T-helper 2 cell treated with Interferon-gamma antibody and Interleukin-4, amounts not matched to agents 5 μg/mL and 100 μg/mL, for 36 hours (primary cell): Measurements from ENCODE around the gene ZFAND6.
"Not testable (repeated sequence)": the region's sequence is repeated elsewhere in the genome, so short reads cannot be mapped to it uniquely, and the experiment has no call there.

Experiments used
- DNase-seq: peaks from one replicate; pipeline ENCODE4 v3.0.0; 2021; ENCODE audit warnings: low spot score
- H3K27ac Mint-ChIP-seq: one replicate; pipeline ENCODE4 v1.8.0; 2021; ENCODE audit warnings: mild to moderate bottlenecking, mixed read lengths
- H3K27me3 Mint-ChIP-seq: one replicate; pipeline ENCODE4 v1.8.0; 2021; ENCODE audit warnings: low read depth, mixed read lengths
- H3K36me3 Mint-ChIP-seq: one replicate; pipeline ENCODE4 v1.8.0; 2021; ENCODE audit warnings: low read depth, mixed read lengths
- H3K4me1 Mint-ChIP-seq: one replicate; pipeline ENCODE4 v1.8.0; 2021; ENCODE audit warnings: low read depth, mixed read lengths
- H3K4me3 Mint-ChIP-seq: one replicate; pipeline ENCODE4 v1.8.0; 2022; ENCODE audit warnings: mild to moderate bottlenecking, moderate library complexity, mixed read lengths
- H3K9me3 Mint-ChIP-seq: one replicate; pipeline ENCODE4 v1.8.0; 2021; ENCODE audit warnings: mixed read lengths

Gene ZFAND6

DNA sequence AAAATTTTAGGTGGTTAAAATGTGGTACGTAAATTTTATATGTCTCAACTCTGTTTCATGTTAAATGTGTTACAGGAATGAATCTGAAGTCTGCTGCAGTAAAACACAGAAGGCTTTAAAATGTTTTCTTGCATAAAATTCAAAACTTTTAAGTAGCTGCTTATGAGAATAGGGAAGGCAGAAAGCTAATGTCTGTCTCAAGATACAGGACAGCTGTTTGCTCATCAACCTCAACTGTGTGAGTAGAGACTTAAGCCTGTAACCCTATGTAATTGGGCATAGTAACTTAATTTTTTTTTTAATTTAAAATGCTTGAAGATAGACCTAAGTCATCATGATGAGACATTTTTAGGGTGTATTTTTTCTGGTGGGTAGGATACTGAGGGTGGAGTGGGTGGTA lies 38.9 kb downstream of the ZFAND6 start:
- no peaks in the 10 kb centered on the region for H3K27me3 Mint-ChIP-seq
- H3K4me3 Mint-ChIP-seq: no peak overlapping the region
- peaks cover 13% of the 10 kb centered on the region for H3K4me1 Mint-ChIP-seq

DNA sequence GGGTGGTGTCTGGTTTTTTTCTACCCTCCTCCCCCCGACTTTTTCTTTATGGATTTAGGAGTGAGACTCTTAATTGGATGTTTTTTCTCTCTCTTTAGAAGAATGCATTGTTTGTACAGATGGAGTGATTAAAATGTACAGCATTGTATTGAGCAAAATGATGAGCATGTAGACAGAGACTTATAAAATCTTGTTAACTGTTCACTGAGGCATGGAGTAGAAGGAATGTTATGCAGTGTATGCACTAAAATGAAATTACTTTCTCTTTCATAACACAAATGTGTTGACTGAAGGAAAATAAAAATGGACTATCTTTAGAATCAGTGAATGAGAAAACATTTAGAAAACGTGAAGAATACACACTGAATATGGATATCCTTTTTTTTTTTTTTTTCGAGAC lies 39.8 kb downstream of the ZFAND6 start:
- H3K27me3 Mint-ChIP-seq: no peaks in the 10 kb centered on the region
- H3K4me3 Mint-ChIP-seq: no peak overlapping the region
- peaks cover 5% of the 10 kb centered on the region for H3K36me3 Mint-ChIP-seq
- DNase-seq: no peak
- no peak overlapping the region for H3K27ac Mint-ChIP-seq
- peaks cover 13% of the 10 kb centered on the region for H3K4me1 Mint-ChIP-seq
- no peaks in the 10 kb centered on the region for H3K9me3 Mint-ChIP-seq

More for the DNA sequence above, 38.9 kb downstream of the ZFAND6 start:
- no peaks in the 10 kb centered on the region for H3K9me3 Mint-ChIP-seq
- no peak for DNase-seq
- H3K36me3 Mint-ChIP-seq: peaks cover 5% of the 10 kb centered on the region
- no peak overlapping the region for H3K27ac Mint-ChIP-seq

DNA sequence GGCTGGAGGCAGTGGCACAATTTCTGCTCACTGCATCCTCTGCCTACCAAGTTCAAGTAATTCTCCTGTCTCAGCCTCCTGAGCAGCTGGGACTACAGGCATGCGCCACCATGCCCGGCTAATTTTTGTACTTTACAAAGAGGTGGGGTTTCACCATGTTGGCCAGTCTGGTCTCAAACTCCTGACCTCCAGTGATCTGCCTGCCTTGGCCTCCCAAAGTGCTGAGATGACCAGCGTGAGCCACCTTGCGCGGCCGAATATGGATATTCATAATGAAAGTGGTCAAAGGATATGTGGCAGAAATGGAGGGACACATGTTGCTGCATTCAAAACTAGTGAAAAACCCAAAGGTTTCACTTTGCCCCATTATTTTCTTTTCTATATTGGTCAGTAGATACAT lies 40.2 kb downstream of the ZFAND6 start:
- H3K27me3 Mint-ChIP-seq, H3K27ac Mint-ChIP-seq, DNase-seq, H3K4me3 Mint-ChIP-seq, H3K36me3 Mint-ChIP-seq, H3K9me3 Mint-ChIP-seq: not testable (repeated sequence)
- H3K4me1 Mint-ChIP-seq: peaks cover 13% of the 10 kb centered on the region

DNA sequence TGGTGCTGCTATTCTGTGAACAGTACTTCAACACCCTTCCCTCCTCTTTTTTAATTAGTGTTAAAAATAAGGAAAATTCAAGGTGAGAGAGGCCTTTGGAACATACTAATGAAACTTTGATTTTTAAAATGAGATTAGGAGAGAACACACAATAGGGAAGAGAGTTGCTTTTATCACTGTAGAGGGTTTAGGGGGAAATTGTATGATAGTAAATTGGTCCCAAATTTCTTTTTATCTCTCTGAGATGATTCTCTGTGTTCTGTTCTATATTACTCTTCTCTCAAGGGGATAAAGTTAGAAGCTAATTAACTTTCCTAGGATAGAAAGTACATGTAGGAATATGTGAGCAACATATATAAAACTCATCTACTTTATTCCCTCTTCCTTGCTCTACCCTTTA lies 40.8 kb downstream of the ZFAND6 start:
- Mint-ChIP-seq H3K4me1 (peaks cover 17% of the 10 kb centered on the region), H3K36me3 (peaks cover 5% of the 10 kb centered on the region), H3K27me3 (no peaks in the 10 kb centered on the region), H3K27ac (no peak overlapping the region), H3K4me3 (no peak overlapping the region), H3K9me3 (no peaks in the 10 kb centered on the region)
- no peak for DNase-seq

DNA sequence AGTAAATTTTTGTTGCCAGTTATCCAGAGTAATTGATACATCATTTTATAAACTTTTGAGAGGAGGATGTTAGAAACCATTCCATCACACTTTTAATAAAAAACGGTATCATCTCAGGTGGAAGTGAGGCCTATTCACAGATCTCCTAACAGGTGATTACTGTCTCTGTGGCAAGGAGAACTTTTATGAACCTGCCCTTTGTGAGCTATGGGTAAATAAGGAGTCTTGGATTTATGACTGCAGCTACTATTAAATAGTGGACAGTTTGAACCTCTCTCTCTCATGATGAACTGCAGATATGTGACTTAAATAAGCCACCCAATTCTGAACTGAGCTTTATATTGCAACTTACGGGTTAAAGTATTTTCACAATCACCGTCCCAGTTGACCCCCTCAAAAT lies 45.7 kb downstream of the ZFAND6 start:
- H3K4me1 Mint-ChIP-seq: peaks cover 16% of the 10 kb centered on the region
- H3K27ac Mint-ChIP-seq: no peak overlapping the region
- H3K27me3 Mint-ChIP-seq: no peaks in the 10 kb centered on the region
- H3K4me3 Mint-ChIP-seq: no peak overlapping the region
- H3K36me3 Mint-ChIP-seq: peaks cover 3% of the 10 kb centered on the region
- no peaks in the 10 kb centered on the region for H3K9me3 Mint-ChIP-seq
- DNase-seq: no peak

DNA sequence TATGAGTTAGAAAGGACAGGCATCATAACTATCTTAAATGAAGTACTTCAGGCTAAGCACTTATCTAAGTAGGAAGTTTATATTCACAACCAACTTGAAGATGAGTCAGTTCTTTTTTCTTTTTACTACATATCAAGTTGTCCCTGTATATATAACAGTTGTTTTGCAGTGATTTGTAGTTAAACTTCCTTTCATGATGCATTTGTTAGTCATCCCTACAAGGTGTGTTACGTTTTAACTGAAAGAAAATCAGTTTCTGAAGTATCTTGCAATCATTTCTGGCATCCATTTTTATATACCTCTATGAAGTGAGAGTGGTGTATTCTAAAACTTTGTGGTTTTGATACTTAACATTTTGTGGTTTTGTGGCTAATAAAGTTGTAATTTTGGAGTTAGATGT lies 46.1 kb downstream of the ZFAND6 start:
- Mint-ChIP-seq H3K4me3 (no peak overlapping the region), H3K4me1 (peaks cover 15% of the 10 kb centered on the region), H3K9me3 (no peaks in the 10 kb centered on the region), H3K36me3 (peaks cover 3% of the 10 kb centered on the region), H3K27me3 (no peaks in the 10 kb centered on the region), H3K27ac (no peak overlapping the region)
- DNase-seq: no peak

DNA sequence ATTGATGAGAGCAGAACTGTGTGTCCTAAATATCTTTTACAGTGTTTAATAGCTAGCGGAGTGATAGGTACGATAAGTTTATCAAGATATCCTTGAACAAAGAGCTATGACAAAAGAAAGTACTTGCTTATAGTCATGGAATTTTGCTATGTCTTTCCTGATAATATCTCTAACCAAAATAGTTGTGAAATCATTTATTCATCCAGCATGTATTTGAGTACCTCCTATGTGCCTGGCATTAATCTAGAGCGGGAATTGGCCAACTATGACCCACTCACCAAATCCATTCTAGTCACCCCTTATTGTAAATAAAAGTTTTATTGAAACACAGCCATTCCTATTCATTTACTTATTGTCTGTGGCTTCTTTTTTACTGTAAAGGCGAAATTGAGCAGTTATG lies 46.6 kb downstream of the ZFAND6 start:
- no peaks in the 10 kb centered on the region for H3K9me3 Mint-ChIP-seq
- H3K27me3 Mint-ChIP-seq: no peaks in the 10 kb centered on the region
- no peak overlapping the region for H3K4me3 Mint-ChIP-seq
- no peak overlapping the region for H3K27ac Mint-ChIP-seq
- no peak for DNase-seq
- H3K36me3 Mint-ChIP-seq: peaks cover 3% of the 10 kb centered on the region
- peaks cover 14% of the 10 kb centered on the region for H3K4me1 Mint-ChIP-seq

DNA sequence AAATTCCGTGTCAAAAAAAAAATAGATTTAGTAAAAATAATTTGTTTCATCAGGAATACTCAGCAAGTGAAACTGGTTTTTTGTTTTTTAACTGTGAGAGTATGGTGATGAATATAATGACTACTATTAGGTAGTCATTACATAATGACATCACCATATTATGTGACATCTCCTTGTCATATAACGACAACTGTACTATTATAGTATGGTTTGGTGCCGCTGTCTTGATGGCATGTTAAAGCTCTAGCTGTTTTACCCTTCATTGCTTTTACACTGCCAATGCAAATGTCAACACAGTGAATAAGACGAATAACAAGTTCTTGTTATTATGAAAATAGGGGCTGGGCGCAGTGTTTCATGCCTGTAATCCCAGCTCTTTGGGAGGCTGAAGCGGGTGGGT lies 47.7 kb downstream of the ZFAND6 start:
- Mint-ChIP-seq H3K27ac (no peak overlapping the region), H3K4me3 (no peak overlapping the region), H3K36me3 (no peaks in the 10 kb centered on the region), H3K27me3 (no peaks in the 10 kb centered on the region), H3K9me3 (no peaks in the 10 kb centered on the region), H3K4me1 (peaks cover 11% of the 10 kb centered on the region)
- DNase-seq: no peak

DNA sequence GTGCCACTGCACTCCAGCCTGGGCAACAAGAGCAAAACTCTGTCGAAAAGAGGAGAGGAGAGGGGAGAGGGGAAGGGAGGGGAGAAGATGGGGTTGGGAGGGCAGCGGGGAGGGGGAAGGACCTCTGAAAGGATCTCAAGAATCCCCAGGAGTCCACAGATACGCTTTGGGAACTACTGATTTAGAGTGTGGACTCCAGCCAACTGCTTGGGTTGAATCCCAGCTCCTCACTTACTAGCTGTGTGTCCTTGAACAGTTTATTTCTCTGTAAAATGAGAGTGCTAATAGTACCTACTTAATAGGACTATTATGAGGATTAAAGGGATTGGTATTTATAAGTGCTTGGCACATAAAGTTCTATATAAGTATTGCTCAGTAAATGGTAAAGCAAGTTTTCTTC lies 48.3 kb downstream of the ZFAND6 start:
- Mint-ChIP-seq H3K4me1 (peaks cover 8% of the 10 kb centered on the region), H3K36me3 (no peaks in the 10 kb centered on the region), H3K4me3 (no peak overlapping the region), H3K27me3 (no peaks in the 10 kb centered on the region), H3K9me3 (no peaks in the 10 kb centered on the region), H3K27ac (no peak overlapping the region)
- DNase-seq: no peak

DNA sequence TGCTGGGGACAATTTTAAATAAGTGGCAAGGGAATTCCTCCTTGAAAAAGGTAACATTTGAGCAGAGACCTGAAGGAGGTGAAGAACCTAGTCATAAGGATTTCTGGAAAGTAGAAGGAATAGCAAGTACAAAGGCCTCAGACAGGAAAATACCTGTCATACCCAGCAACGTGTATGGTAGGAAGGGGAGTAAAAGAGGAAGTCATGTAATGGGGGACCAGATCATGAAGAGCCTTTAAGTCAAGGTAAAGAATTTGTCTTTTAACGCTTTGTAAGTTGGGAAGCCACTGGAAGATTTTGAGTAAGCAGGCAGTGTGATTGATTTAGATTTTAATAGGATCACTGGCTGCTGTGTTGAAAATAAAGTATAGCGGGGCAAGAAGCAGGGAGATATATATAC lies 49.9 kb downstream of the ZFAND6 start:
- no peaks in the 10 kb centered on the region for H3K36me3 Mint-ChIP-seq
- no peaks in the 10 kb centered on the region for H3K9me3 Mint-ChIP-seq
- no peak overlapping the region for H3K4me3 Mint-ChIP-seq
- no peak overlapping the region for H3K27ac Mint-ChIP-seq
- H3K4me1 Mint-ChIP-seq: peaks cover 8% of the 10 kb centered on the region
- DNase-seq: no peak
- no peaks in the 10 kb centered on the region for H3K27me3 Mint-ChIP-seq

DNA sequence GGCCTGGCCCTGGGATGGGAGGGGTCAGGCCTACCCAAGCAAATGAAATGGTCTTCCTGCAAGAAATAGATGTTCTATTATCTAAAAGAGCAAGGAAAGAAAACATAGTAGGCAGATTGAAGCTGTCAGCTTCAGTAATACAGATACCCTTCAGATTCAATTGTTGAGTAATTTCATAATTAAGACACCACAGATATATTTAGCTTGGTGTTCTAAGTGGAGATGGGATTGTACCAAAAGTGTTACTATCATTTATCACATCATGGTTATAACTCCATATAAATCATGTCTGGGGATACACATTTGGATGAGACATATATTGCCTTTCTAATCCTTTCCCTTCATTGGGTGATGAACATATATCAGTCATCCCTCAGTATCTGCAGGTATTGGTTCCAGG lies 51.4 kb downstream of the ZFAND6 start:
- Mint-ChIP-seq H3K4me1 (no peaks in the 10 kb centered on the region), H3K27me3 (no peaks in the 10 kb centered on the region), H3K36me3 (no peaks in the 10 kb centered on the region), H3K27ac (no peak overlapping the region), H3K4me3 (no peak overlapping the region), H3K9me3 (no peaks in the 10 kb centered on the region)
- DNase-seq: no peak

DNA sequence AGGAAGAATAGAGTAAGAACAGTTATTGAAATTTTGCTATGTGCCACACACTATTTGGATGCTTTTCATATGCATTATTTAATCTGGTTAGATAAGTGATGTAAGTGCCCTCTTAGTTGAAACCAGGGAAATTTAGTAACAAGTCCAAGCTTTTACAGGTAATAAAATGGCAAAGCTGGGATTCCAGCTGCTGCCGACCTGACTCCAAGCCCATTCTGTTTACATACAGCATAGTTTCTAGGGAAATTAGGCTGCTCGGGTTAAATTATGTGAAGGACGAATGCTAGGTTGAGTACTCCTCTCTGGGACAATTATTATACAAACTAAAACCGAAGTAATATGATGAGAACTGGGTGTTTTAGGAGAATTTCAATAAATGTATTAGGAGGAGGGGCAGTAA lies 54.6 kb downstream of the ZFAND6 start:
- H3K27me3 Mint-ChIP-seq: no peaks in the 10 kb centered on the region
- no peak for DNase-seq
- H3K27ac Mint-ChIP-seq: no peak overlapping the region
- no peaks in the 10 kb centered on the region for H3K36me3 Mint-ChIP-seq
- H3K9me3 Mint-ChIP-seq: no peaks in the 10 kb centered on the region
- H3K4me1 Mint-ChIP-seq: no peaks in the 10 kb centered on the region
- no peak overlapping the region for H3K4me3 Mint-ChIP-seq

DNA sequence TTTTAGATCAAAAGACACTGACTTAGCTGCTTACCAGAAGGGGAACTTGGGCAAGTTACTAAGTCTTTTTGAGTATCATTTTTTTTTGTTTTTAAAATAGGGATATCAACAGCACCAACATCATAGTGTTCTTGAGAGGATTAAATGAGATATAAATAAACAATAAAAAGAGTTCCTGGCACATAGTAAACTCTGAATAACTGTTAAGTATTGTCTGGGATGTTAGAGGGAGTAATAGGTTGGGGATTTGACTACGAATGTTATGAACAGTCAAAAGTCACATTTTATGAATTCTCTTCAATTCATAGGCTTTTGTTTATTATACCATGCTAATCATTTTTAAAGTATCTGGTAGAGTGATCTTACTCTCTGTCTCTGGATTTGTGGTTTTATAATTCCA lies 55.5 kb downstream of the ZFAND6 start:
- H3K36me3 Mint-ChIP-seq: no peaks in the 10 kb centered on the region
- H3K27ac Mint-ChIP-seq: no peak overlapping the region
- H3K4me3 Mint-ChIP-seq: no peak overlapping the region
- no peaks in the 10 kb centered on the region for H3K27me3 Mint-ChIP-seq
- DNase-seq: no peak
- no peaks in the 10 kb centered on the region for H3K9me3 Mint-ChIP-seq
- H3K4me1 Mint-ChIP-seq: no peaks in the 10 kb centered on the region

DNA sequence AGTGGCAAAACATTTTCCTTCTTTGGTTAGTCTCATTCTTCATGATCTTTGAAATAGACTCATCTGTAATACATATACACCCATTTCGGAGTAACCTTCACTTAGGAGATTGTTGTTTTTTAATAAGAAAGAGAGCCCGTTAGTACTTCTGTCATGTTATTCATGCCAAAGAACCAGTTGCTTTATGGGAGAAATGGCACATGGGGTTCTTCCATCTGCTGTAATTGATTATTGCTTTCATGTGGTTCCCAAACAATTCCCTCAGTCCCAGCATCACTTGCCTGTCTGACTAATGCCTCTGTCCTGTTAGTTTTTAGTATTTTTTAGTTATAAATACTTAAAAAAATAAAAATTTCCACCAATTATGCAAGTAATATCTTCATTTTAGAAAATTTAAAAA lies 59.5 kb downstream of the ZFAND6 start:
- Mint-ChIP-seq H3K36me3 (peaks cover 13% of the 10 kb centered on the region), H3K27me3 (no peaks in the 10 kb centered on the region), H3K4me1 (no peaks in the 10 kb centered on the region), H3K27ac (no peak overlapping the region), H3K4me3 (no peak overlapping the region), H3K9me3 (no peaks in the 10 kb centered on the region)
- DNase-seq: no peak

DNA sequence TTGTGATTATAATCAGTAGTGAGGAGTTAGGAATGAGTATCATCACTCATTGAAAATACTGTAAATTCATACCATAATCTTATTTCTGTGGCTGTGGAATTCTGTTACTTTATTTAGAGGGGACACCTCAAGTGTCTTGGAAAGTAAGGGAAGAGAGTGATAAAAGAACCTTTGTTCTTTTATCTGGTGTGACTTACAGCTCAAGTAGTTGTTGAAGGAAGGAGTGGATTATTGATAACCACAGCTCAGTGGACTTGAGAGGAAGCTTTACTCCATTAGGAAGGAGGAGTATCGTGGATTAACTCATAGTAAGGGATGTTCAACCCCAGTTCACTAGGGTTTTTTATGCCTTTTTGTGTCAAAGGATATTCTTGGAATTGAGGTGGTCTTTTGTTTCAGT lies 61.2 kb downstream of the ZFAND6 start:
- H3K4me3 Mint-ChIP-seq: no peak overlapping the region
- H3K27ac Mint-ChIP-seq: no peak overlapping the region
- no peaks in the 10 kb centered on the region for H3K9me3 Mint-ChIP-seq
- H3K36me3 Mint-ChIP-seq: peaks cover 18% of the 10 kb centered on the region
- no peaks in the 10 kb centered on the region for H3K4me1 Mint-ChIP-seq
- no peaks in the 10 kb centered on the region for H3K27me3 Mint-ChIP-seq
- DNase-seq: no peak
